Stimulated activated CD4-positive, alpha-beta T cell treated with anti-CD3 and anti-CD28 coated beads, Interleukin-4, amount 100 ng/mL, for 1 hour (primary cell): ENCODE measurements around the gene SLC1A7.

Experiments
- DNase-seq: peaks from one replicate; pipeline ENCODE4 v3.0.0-alpha.2; 2020

SLC1A7 gene

DNA sequence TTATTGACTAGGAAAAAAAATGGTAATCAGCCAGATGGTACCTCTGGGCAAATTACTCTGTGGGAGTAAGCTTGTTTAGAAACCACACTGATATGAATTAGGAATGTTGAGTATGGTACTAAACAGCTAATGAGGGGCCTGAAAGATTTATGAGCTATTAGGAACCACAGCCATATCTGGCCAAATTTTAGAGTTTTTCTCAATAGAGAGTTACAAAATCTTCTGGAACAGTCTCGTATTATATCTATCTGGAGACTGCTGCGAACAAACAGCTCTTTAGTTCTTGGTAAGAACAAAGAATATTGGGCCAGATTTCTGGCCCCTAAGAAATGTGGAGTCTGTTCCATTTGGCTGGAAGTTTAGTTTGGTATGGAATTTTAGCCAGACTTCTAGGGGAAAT lies 85.3 kb downstream of the SLC1A7 start:
- DNase-seq: no peak

- DNase-seq: no peak
These were observed 90.8 kb downstream of the SLC1A7 start for GRCh38 chr1:53051676-53052075.

GRCh38 chr1:53050310-53050709 lies 92.1 kb downstream of the SLC1A7 start:
- no peak for DNase-seq

DNA sequence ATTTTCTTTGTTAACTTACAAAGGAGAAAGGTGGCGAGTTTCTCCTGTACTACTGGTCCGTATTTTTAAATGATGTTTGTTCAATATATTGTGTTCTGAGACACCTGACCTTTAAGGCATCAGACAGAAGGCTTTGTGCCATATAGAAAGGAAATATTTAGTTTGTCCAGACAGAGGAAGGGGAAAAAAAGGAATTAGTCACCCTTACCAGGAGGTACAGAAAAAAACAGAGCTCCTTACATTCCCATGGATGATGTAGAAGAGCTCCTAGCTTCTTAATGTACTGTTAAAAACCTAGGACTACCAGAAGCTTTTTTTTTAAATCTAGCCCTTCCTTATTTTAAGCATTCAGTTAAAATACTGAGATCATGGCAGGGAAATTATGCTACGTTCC lies 92.9 kb downstream of the SLC1A7 start:
- DNase-seq: no peak

DNA sequence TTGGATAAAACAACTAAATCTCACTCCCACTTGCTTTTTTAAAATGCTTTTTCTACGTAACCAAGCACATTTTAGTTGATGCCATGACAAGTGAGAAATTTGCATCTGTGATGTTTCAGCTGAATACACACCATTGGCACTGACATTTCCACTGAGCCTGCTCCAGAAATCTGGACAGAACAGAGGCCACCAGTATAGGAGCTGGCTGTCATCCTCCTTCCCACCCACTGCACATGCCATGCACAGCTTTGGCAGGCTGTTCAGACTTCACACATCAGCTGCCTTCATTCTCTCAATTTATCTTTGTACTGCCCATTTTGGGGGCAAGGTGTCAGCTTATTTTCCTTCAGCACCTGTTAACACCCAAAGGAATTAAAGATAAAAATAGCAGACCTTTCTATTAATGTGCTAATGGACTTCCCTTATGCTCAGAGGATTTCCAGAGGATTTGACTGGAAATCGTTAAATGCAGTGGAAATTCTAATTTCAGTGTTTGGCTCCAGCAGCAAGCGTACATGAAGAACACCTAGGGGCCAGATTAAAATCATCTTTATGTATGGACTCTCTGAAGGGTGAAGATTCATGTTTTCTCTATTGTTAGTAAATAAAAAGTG lies 93.4 kb downstream of the SLC1A7 start:
- no peak for DNase-seq

- DNase-seq: no peak
These were observed 94.4 kb downstream of the SLC1A7 start for GRCh38 chr1:53047737-53048736.

DNA sequence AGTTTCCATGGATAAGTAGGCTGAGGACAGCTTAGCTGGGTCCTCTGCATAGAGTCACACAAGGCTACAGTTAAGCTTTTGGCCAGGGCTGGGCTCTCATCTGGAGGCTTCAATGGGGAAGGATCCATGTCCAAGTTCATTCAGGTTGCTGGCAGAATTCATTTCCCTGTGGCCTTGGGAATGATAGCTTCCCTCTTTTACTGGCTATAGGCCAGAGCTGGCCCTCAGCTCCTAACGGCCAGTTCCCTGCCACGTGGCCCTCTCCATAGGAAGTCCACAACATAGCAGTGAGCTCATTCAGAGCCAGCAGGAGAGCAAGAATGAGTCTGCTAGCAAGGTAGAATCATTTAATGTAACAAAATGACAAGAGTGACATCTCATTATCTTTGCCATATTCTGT lies 95.5 kb downstream of the SLC1A7 start:
- no peak for DNase-seq

DNA sequence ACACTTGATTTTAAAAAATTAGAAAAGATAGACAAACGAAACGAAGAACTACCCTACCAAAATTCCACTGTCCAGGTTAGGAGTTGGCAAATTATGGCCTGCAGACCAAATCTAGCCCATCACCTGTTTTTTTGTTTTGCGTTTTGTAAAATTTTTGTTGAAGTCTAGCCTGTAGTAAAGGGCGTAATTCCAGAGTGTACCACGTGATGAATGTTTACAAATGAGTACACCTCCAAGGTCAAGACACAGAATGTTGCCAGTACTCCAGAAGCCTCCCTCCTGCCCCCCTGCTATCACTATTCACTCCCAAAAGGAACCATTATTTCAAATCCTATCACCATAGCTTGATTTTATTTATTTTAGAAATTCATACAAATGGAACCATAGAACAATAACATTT lies 97.5 kb downstream of the SLC1A7 start:
- DNase-seq: no peak

DNA sequence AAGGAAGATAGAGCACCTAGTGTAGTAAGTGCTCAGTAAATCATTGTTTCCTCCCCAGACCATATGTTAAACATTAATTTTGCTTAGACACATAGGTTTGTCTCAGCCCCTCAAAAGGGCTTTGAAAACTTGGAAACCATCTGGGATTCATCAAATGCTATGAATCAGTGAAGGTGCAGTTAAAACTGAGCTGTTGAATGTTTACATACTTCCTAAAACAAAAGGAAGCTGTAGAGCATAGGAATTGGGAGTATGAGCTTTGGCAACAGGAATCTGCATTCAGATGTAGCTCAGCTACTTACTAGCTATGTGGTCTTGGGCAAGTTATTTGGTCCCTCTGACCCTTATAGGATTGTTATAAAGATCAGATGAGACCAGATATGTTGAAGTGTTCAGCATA lies 99.2 kb downstream of the SLC1A7 start:
- DNase-seq: no peak

GRCh38 chr1:53038566-53038965 lies 103.9 kb downstream of the SLC1A7 start:
- no peak for DNase-seq
